Hepatocyte (in vitro differentiated cells): ENCODE measurements around the gene FOLR1. TPM values are rescaled to one million over a fixed set of nuclear protein-coding genes. Genes with fewer than 3 reads are reported as not detected.
A peak's percentile ranks its signal among the peaks of the same experiment; 100 is the strongest.

Experiments used
- DNase-seq: peaks from one replicate; pipeline ENCODE4 v3.0.0-alpha.2; 2016; ENCODE audit warnings: low spot score
- H2AFZ ChIP-seq: fragments of 200-600 bp; sonication (generic); 2 replicates; pipeline ENCODE4 v1.6.0; 2016; ENCODE audit warnings: antibody characterized with exemption, mild to moderate bottlenecking
- H3K27ac ChIP-seq: fragments of 200-600 bp; sonication (generic); 2 replicates; pipeline ENCODE4 v1.5.1; 2016; ENCODE audit warnings: mild to moderate bottlenecking
- H3K27me3 ChIP-seq: fragments of 200-600 bp; sonication (generic); 2 replicates; pipeline ENCODE4 v1.6.1; 2016
- H3K36me3 ChIP-seq: fragments of 200-600 bp; sonication (generic); replicated peaks from 2 replicates; pipeline ENCODE4 v1.5.1; 2016; ENCODE audit warnings: low read depth; ENCODE audit not compliant: insufficient read depth
- H3K4me1 ChIP-seq: fragments of 200-600 bp; sonication (generic); 2 replicates; pipeline ENCODE4 v1.5.1; 2016; ENCODE audit warnings: mild to moderate bottlenecking, moderate library complexity; ENCODE audit not compliant: insufficient read depth
- H3K4me2 ChIP-seq: fragments of 200-600 bp; sonication (generic); 2 replicates; pipeline ENCODE4 v1.6.0; 2016
- H3K4me3 ChIP-seq: fragments of 200-600 bp; sonication (generic); 2 replicates; pipeline ENCODE4 v1.5.1; 2016; ENCODE audit warnings: mild to moderate bottlenecking
- H3K79me2 ChIP-seq: fragments of 200-600 bp; sonication (generic); 2 replicates; pipeline ENCODE4 v1.6.0; 2017; ENCODE audit warnings: mild to moderate bottlenecking
- H3K9me2 ChIP-seq: fragments of 200-600 bp; sonication (generic); replicated peaks from 2 replicates; pipeline ENCODE4 v1.6.0; 2017; ENCODE audit warnings: mild to moderate bottlenecking; ENCODE audit not compliant: insufficient read depth
- H3K9me3 ChIP-seq: fragments of 200-600 bp; sonication (generic); 2 replicates; pipeline ENCODE4 v1.5.1; 2016; ENCODE audit warnings: low read depth, mild to moderate bottlenecking
- H4K20me1 ChIP-seq: fragments of 200-600 bp; sonication (generic); 2 replicates; pipeline ENCODE4 v1.6.0; 2016; ENCODE audit warnings: mild to moderate bottlenecking; ENCODE audit not compliant: insufficient read depth, poor library complexity, severe bottlenecking
- EZH2 ChIP-seq: fragments of 200-600 bp; sonication (generic); IDR thresholded peaks from 2 replicates; pipeline ENCODE4 v1.6.1; 2016; ENCODE audit warnings: antibody characterized with exemption, mild to moderate bottlenecking, borderline replicate concordance
- EZH2phosphoT487 ChIP-seq: fragments of 200-600 bp; sonication (generic); IDR thresholded peaks from one replicate; pipeline ENCODE4 v1.6.1; 2018; ENCODE audit warnings: antibody characterized with exemption, mild to moderate bottlenecking, low read depth, moderate library complexity; ENCODE audit not compliant: unreplicated experiment, severe bottlenecking
- whole genome bisulfite sequencing: methylation state at CpG from one replicate; pipeline ENCODE4 v1.1.6; 2016; ENCODE audit warnings: low lambda C conversion rate; ENCODE audit errors: missing lambda C conversion rate; 5-methylcytosine and 5-hydroxymethylcytosine counted together
- polyA plus RNA-seq: library from polyadenylated mRNA; unstranded; fragments of >200 nt; fragmentation: Nextera tagmentation; extraction: Ambion mirVana; gene quantifications from 2 replicates; pipeline ENCODE4 v1.2.1, GENCODE V29; 2016
- total RNA-seq: library from RNA; depleted of rRNA; stranded (reverse); fragments of >200 nt; gene quantifications from 2 replicates; pipeline ENCODE4 v1.2.3, GENCODE V29; 2014
- TF ChIP-seq, protein P1 (sequence below): fragments of 200-600 bp; sonication (generic); IDR thresholded peaks from 2 replicates; pipeline ENCODE4 v1.5.1; 2016; ENCODE audit warnings: antibody characterized with exemption, mild to moderate bottlenecking; ENCODE audit not compliant: poor library complexity

Gene FOLR1
- total and polyA plus RNA-seq, 2 experiments from 2014 or later = 13.4 to 19.9 TPM

DNA sequence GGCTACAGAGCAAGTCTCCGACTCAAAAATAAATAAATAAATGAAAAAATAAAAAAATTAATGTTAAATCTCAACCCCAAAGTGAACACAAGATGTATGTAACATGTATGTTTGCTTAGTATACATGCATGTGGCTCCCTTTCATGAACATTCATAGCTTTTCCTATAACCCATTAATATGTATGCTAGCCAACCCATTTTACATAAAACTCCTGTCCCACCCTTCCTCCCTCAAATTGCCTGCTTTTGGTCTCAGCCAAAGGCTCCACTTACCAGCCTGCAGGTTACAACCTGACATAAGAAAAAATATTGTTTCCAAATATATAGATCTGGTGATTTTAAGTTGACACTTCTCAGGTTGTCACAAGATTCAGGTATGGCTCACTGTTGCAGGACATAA is 3.7 kb upstream of the FOLR1 start:
- TF ChIP-seq EZH2phosphoT487 (no peak), EZH2 (no peak)
- TF ChIP-seq, protein P1, sequence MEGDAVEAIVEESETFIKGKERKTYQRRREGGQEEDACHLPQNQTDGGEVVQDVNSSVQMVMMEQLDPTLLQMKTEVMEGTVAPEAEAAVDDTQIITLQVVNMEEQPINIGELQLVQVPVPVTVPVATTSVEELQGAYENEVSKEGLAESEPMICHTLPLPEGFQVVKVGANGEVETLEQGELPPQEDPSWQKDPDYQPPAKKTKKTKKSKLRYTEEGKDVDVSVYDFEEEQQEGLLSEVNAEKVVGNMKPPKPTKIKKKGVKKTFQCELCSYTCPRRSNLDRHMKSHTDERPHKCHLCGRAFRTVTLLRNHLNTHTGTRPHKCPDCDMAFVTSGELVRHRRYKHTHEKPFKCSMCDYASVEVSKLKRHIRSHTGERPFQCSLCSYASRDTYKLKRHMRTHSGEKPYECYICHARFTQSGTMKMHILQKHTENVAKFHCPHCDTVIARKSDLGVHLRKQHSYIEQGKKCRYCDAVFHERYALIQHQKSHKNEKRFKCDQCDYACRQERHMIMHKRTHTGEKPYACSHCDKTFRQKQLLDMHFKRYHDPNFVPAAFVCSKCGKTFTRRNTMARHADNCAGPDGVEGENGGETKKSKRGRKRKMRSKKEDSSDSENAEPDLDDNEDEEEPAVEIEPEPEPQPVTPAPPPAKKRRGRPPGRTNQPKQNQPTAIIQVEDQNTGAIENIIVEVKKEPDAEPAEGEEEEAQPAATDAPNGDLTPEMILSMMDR = no peak
- no peak overlapping the region for H3K27ac ChIP-seq
- no peak overlapping the region for H2AFZ ChIP-seq
- no peaks in the 10 kb centered on the region for H3K9me3 ChIP-seq
- no peaks in the 10 kb centered on the region for H4K20me1 ChIP-seq
- H3K27me3 ChIP-seq = no peaks in the 10 kb centered on the region
- no peaks in the 10 kb centered on the region for H3K9me2 ChIP-seq
- no peak for DNase-seq
- H3K79me2 ChIP-seq = no peaks in the 10 kb centered on the region
- H3K36me3 ChIP-seq = no peaks in the 10 kb centered on the region
- WGBS = 82% methylated on average over 1 of the region's 1 CpG
- H3K4me3 ChIP-seq = no peak overlapping the region
- no peak overlapping the region for H3K4me2 ChIP-seq
- no peaks in the 10 kb centered on the region for H3K4me1 ChIP-seq

GRCh38 chr11:72189455-72190250 is 2.3 kb upstream of the FOLR1 start:
- H3K4me1 ChIP-seq = no peaks in the 10 kb centered on the region
- WGBS = 55% methylated on average over 3 of the region's 3 CpGs
- peak; percentile 46 for DNase-seq
- H3K79me2 ChIP-seq = no peaks in the 10 kb centered on the region
- H4K20me1 ChIP-seq = no peaks in the 10 kb centered on the region
- no peak overlapping the region for H3K4me2 ChIP-seq
- H3K9me2 ChIP-seq = no peaks in the 10 kb centered on the region
- H2AFZ ChIP-seq = no peak overlapping the region
- H3K27me3 ChIP-seq = no peaks in the 10 kb centered on the region
- H3K9me3 ChIP-seq = no peaks in the 10 kb centered on the region
- TF ChIP-seq EZH2 (no peak), EZH2phosphoT487 (no peak)
- TF ChIP-seq, protein P1 = no peak
- H3K27ac ChIP-seq = peak overlapping the region; percentile 24
- no peak overlapping the region for H3K4me3 ChIP-seq
- no peaks in the 10 kb centered on the region for H3K36me3 ChIP-seq

GRCh38 chr11:72190631-72191071 is 1.3 kb upstream of the FOLR1 start:
- no peak overlapping the region for H3K4me2 ChIP-seq
- no peaks in the 10 kb centered on the region for H3K79me2 ChIP-seq
- H2AFZ ChIP-seq = no peak overlapping the region
- H4K20me1 ChIP-seq = no peaks in the 10 kb centered on the region
- no peaks in the 10 kb centered on the region for H3K9me2 ChIP-seq
- DNase-seq = no peak
- H3K27me3 ChIP-seq = no peaks in the 10 kb centered on the region
- no peak overlapping the region for H3K27ac ChIP-seq
- WGBS = 87% methylated on average over 5 of the region's 5 CpGs
- TF ChIP-seq EZH2phosphoT487 (no peak), EZH2 (no peak)
- TF ChIP-seq, protein P1 = no peak
- H3K4me3 ChIP-seq = no peak overlapping the region
- H3K36me3 ChIP-seq = no peaks in the 10 kb centered on the region
- no peaks in the 10 kb centered on the region for H3K9me3 ChIP-seq
- no peaks in the 10 kb centered on the region for H3K4me1 ChIP-seq
